Kidney epithelial cell (primary cell): ENCODE measurements around the gene EXOSC9. TPM values are rescaled to one million over a fixed set of nuclear protein-coding genes. Genes with fewer than 3 reads are reported as not detected.

Experiments
- DNase-seq: peaks from one replicate; pipeline ENCODE4 v3.0.0-alpha.2; 2010; ENCODE audit warnings: low read depth
- H3K27me3 ChIP-seq: 2 replicates; pipeline ENCODE4 v1.6.0; 2011; ENCODE audit warnings: low read length; ENCODE audit not compliant: control insufficient read depth, insufficient read depth
- H3K36me3 ChIP-seq: 2 replicates; pipeline ENCODE4 v1.5.1; 2011; ENCODE audit warnings: low read length; ENCODE audit not compliant: control insufficient read depth, insufficient read depth
- H3K4me3 ChIP-seq: 2 replicates; pipeline ENCODE4 v1.5.1; 2011; ENCODE audit warnings: low read depth, mild to moderate bottlenecking, control low read depth, low read length
- total RNA-seq: library from RNA; depleted of rRNA; stranded (reverse); fragments of >200 nt; gene quantifications from 2 replicates; pipeline ENCODE4 v1.2.3, GENCODE V29; 2015
- TF ChIP-seq, protein P1 (sequence below): IDR thresholded peaks from 2 replicates; pipeline ENCODE4 v1.5.1; 2011; ENCODE audit warnings: mild to moderate bottlenecking, moderate library complexity, low read length, control low read depth, inconsistent platforms; ENCODE audit not compliant: insufficient read depth, poor library complexity, severe bottlenecking

Gene EXOSC9
- total RNA-seq, 1 donor from 2014 or later = 39.2 TPM

DNA sequence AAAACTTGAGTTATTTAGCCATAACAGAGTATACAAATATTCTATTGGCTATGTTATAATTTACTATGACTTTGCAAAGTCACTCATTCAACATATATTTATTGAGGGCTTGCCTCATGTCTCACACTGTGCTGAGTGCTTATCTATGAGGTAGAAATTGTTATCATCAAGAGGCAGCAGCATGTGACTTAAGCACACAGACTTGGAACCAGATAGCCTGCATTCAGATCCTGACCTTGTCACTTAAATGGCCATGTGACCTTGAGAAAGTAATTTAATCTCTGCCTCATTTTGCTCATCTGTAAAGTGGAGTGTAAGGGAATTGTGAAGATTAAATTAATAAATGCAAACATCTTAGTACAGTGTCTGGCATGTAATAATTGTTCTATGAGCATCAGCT is 10.1 kb upstream of the EXOSC9 start:
- DNase-seq = no peak
- TF ChIP-seq, protein P1, sequence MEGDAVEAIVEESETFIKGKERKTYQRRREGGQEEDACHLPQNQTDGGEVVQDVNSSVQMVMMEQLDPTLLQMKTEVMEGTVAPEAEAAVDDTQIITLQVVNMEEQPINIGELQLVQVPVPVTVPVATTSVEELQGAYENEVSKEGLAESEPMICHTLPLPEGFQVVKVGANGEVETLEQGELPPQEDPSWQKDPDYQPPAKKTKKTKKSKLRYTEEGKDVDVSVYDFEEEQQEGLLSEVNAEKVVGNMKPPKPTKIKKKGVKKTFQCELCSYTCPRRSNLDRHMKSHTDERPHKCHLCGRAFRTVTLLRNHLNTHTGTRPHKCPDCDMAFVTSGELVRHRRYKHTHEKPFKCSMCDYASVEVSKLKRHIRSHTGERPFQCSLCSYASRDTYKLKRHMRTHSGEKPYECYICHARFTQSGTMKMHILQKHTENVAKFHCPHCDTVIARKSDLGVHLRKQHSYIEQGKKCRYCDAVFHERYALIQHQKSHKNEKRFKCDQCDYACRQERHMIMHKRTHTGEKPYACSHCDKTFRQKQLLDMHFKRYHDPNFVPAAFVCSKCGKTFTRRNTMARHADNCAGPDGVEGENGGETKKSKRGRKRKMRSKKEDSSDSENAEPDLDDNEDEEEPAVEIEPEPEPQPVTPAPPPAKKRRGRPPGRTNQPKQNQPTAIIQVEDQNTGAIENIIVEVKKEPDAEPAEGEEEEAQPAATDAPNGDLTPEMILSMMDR = no peak
- Histone ChIP-seq H3K4me3 (no peak overlapping the region), H3K27me3 (no peaks in the 10 kb centered on the region), H3K36me3 (no peaks in the 10 kb centered on the region)

DNA sequence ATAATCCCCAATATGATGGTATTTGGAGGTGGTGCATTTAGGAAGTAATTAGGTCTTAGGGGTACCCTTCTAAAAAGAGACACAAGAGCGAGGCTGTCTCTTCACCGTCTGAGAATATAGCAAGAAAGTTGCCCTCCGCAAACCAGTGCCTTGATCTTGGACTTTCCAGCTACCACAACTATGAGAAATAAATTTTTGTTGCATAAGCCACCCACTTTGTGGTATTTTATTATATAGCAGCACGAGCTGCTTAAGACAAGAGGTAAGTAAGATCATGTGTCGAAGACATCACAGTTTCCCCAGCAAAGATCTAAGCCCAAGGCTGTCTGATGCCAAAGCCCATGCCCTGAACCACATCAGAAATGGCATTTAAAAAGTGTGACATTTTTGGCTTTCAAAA is 9.6 kb upstream of the EXOSC9 start:
- DNase-seq = no peak
- no peaks in the 10 kb centered on the region for H3K36me3 ChIP-seq
- TF ChIP-seq, protein P1 = no peak
- no peak overlapping the region for H3K4me3 ChIP-seq
- H3K27me3 ChIP-seq = no peaks in the 10 kb centered on the region

DNA sequence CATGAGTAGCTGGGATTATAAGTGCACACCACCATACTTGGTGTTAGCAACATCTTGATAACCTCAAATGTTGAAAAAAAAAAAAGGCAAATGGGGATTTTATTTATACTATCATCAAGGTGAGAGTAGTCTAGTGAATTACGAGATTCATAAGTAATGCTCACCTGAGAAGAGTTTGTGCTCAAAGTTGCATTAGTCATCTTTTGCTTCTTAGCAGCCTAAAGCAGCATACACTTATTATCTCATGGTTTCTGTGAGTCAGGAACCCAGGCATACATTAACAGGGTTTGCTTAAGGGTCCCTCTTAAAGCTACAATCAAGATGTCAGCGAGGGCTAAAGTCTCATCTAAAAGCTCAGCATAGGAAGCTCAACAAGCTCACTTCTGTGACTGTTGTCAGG is 8.2 kb upstream of the EXOSC9 start:
- TF ChIP-seq, protein P1 = no peak
- Histone ChIP-seq H3K27me3 (no peaks in the 10 kb centered on the region), H3K36me3 (no peaks in the 10 kb centered on the region), H3K4me3 (no peak overlapping the region)
- no peak for DNase-seq

DNA sequence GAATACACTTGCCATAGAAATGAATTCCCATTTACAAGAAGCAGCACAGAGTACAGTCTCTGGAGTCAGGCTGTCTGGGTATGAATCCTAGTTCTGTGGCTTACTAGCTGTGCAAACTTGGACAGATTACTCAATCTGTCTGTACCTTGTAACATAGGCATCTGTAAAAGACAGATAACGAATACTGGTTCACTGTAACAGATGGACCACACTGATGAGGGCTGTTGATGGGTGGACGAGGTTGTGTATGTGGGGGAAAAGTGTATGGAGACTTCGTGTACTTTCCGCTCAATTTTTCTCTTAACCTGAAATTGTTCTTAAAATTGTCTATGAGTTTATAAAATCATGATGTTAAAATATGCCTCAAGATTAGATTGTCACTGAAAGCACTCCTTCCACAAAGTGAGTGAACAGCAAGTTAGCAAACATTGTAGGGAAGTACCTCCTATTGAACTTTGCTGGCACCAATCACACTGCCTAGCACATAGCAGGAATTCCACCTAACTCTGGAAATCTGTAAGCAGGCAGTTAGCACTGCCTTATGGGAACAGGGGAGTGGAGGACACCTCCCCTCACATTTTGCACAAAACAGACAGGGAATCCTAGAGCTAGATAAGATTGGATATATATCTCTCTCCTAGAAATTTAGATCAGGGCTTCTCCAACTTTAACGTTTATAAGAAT is 6.5 kb upstream of the EXOSC9 start:
- TF ChIP-seq, protein P1 = no peak
- no peak for DNase-seq
- Histone ChIP-seq H3K27me3 (no peaks in the 10 kb centered on the region), H3K4me3 (no peak overlapping the region), H3K36me3 (no peaks in the 10 kb centered on the region)

DNA sequence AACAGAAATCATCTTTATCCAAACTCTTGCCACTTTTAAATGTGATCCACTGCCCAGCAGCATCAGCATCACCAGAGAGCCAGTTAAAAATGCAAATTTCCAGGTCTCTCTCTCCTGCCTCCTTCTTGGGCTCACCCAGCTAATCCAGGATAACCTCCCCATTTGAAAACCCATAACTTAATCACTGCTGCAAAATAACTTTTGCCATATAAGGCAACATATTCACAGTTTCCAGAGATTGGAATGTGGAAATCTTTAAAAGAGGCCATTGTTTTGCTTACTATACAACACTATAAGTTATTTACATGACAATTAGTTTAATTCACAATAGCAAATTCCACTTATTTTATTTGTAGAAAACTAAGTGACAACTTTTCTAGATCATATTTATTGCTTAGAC is 4.8 kb upstream of the EXOSC9 start:
- H3K27me3 ChIP-seq = no peaks in the 10 kb centered on the region
- H3K36me3 ChIP-seq = no peaks in the 10 kb centered on the region
- TF ChIP-seq, protein P1 = no peak
- H3K4me3 ChIP-seq = no peak overlapping the region
- DNase-seq = no peak

DNA sequence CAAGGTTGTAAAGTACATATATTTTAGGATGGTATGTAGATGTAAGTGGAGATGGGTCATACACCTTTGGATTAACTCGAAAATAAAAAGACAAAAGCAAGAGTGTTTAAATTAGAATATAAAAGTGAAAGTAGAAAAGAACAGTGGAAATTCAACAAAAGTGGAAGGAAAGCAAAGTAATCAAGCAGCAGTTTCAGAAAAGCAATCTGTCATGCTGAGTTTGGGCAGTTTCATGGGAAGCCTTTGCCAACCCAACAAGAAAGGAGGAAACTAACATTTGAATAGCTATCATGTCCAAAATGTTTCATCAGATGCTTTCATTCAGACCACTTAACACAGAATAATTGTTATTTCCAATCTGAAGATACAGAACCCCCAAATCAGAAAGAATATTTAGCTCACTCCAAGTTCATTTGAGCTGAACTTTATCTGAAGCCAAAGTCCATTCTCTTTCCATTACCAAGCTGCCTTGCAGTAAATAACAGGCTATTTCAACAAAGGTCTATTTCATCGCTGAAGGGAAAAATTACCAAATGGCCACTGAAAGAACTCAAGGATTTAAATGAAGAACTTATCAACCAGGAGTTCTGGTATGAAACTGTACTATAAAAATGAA is 1.8 kb upstream of the EXOSC9 start:
- TF ChIP-seq, protein P1 = no peak
- no peak overlapping the region for H3K4me3 ChIP-seq
- no peaks in the 10 kb centered on the region for H3K36me3 ChIP-seq
- no peaks in the 10 kb centered on the region for H3K27me3 ChIP-seq
- DNase-seq = no peak
